ENCODE results near the gene KCNMA1.

The KCNMA1 gene

DNA sequence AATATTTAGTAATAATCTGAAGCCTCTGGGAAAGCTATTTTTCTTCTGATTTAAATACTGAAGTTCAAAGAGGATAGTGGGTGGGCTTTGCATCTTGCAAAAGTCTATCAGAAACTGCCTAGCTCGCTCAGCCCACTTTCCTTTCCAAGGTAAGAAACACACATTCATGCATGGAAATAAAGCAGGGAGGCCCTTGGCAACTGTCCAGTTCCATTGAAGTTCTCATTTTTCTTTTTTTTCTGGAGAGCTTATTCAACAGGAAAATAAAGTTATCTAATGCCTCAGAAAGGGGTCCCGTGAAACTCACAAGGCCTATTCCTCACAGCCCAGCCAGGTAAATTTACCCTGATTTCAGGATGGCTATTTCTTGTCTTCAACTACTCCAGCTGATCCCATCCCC is 654.9 kb downstream of the KCNMA1 start:
- TF ChIP-seq, protein P1, sequence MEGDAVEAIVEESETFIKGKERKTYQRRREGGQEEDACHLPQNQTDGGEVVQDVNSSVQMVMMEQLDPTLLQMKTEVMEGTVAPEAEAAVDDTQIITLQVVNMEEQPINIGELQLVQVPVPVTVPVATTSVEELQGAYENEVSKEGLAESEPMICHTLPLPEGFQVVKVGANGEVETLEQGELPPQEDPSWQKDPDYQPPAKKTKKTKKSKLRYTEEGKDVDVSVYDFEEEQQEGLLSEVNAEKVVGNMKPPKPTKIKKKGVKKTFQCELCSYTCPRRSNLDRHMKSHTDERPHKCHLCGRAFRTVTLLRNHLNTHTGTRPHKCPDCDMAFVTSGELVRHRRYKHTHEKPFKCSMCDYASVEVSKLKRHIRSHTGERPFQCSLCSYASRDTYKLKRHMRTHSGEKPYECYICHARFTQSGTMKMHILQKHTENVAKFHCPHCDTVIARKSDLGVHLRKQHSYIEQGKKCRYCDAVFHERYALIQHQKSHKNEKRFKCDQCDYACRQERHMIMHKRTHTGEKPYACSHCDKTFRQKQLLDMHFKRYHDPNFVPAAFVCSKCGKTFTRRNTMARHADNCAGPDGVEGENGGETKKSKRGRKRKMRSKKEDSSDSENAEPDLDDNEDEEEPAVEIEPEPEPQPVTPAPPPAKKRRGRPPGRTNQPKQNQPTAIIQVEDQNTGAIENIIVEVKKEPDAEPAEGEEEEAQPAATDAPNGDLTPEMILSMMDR (IDR thresholded peaks at IDR 0.05; ENCODE audit: low read depth, low read length), result no peak
- no peak overlapping the region for H3K4me3 ChIP-seq (ENCODE audit: low read depth, low read length)

GRCh38 chr10:76981251-76981650 is 656.4 kb downstream of the KCNMA1 start:
- TF ChIP-seq, protein P1 (IDR thresholded peaks at IDR 0.05; ENCODE audit: low read depth, low read length), result no peak
- H3K4me3 ChIP-seq (ENCODE audit: low read depth, low read length), result no peak overlapping the region

DNA sequence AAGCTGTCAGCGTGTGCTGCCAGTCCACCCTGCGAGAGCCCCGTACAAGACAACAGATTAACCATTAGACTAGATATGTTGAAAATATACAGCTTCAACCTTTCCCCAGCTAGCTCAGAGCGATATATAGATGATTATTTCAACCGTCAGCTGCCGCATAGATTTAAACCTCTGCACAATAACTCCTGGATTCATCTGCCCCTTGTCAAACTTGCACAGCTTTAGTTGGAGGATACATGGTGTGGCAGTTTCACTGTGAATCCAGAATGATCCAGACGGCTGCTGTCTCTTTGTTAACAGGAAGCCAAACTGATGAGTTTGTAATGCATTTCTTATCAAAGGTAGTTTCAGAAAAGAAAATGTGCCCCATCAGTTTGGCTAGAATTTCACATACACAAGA is 659.7 kb downstream of the KCNMA1 start:
- H3K4me3 ChIP-seq (ENCODE audit: low read depth, low read length), result no peak overlapping the region
- TF ChIP-seq, protein P1 (IDR thresholded peaks at IDR 0.05; ENCODE audit: low read depth, low read length), result no peak

DNA sequence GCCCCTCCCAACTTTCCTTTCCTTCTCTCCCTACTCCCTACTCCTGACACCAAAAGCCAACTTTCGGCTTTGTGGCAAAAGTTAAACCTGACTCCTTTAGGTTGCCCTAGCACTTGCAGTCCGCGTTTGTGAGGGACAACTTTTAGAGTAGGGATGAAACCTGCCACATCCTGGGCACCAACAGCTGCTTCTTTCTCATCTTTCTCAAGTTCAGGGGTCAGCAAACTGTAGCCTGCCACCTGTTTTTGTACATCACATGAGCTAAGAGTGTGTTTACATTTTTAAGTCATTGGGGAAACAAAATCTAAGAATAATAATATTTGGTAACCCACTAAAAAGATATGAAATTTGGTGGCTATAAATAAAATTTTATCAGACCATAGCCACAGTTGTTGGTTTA is 660.6 kb downstream of the KCNMA1 start:
- H3K4me3 ChIP-seq (ENCODE audit: low read depth, low read length), result no peak overlapping the region
- TF ChIP-seq, protein P1 (IDR thresholded peaks at IDR 0.05; ENCODE audit: low read depth, low read length), result no peak

- TF ChIP-seq, protein P1 (IDR thresholded peaks at IDR 0.05; ENCODE audit: low read depth, low read length), result no peak
- H3K4me3 ChIP-seq (ENCODE audit: low read depth, low read length), result no peak overlapping the region
Observed at GRCh38 chr10:76976142-76976541, 661.5 kb downstream of the KCNMA1 start.

- TF ChIP-seq, protein P1 (IDR thresholded peaks at IDR 0.05; ENCODE audit: low read depth, low read length), result no peak
- H3K4me3 ChIP-seq (ENCODE audit: low read depth, low read length), result no peak overlapping the region
Observed at GRCh38 chr10:76975126-76975525, 662.5 kb downstream of the KCNMA1 start.

- H3K4me3 ChIP-seq (ENCODE audit: low read depth, low read length), result no peak overlapping the region
- TF ChIP-seq, protein P1 (IDR thresholded peaks at IDR 0.05; ENCODE audit: low read depth, low read length), result no peak
Observed at GRCh38 chr10:76974017-76974691, 663.5 kb downstream of the KCNMA1 start.
